Measurements from ENCODE around the gene IGF2BP2. TPM values are rescaled to one million over a fixed set of nuclear protein-coding genes. Genes with fewer than 3 reads are reported as not detected.

Gene IGF2BP2
- total and polyA plus RNA-seq, 2 of the 13 experiments (the other 11 are each of a cell fraction or from before 2014, with no cell fraction given) = 6.5 to 46.0 TPM

- TF ChIP-seq RBM22 (optimal IDR thresholded peaks at IDR 0.05; ENCODE audit: low read length) (peak; percentile 40), ZNF816 (CRISPR knock-in tag; IDR thresholded peaks at IDR 0.05; ENCODE audit: borderline replicate concordance) (no peak), HNF1A (IDR thresholded peaks at IDR 0.05; ENCODE audit: low read depth) (peak; percentile 51; the same call in 1 of the 2 replicates), HNF1A (CRISPR knock-in tag; IDR thresholded peaks at IDR 0.05; ENCODE audit: borderline replicate concordance) (no peak), ZNF629 (CRISPR knock-in tag; conservative IDR thresholded peaks at IDR 0.05) (peak; percentile 32; the same call in 1 of the 2 replicates), ARID5B (CRISPR knock-in tag; IDR thresholded peaks at IDR 0.05) (0 out of 2 replicates have a peak, but pooled peaks have one; percentile 45), ZNF781 (CRISPR knock-in tag; IDR thresholded peaks at IDR 0.05; ENCODE audit: borderline replicate concordance, not compliant biosample characterization) (no peak), HNF4G (IDR thresholded peaks at IDR 0.05; ENCODE audit: borderline replicate concordance, low read depth, low read length) (peak; percentile 71; the same call in 1 of the 2 replicates), HNF4G (CRISPR knock-in tag; IDR thresholded peaks at IDR 0.05; ENCODE audit: borderline replicate concordance, low read depth) (no peak), RXRB (CRISPR knock-in tag; IDR thresholded peaks at IDR 0.05; ENCODE audit: borderline replicate concordance) (0 out of 2 replicates have a peak, but pooled peaks have one; percentile 12), POLR2AphosphoS2 (IDR thresholded peaks at IDR 0.05; ENCODE audit: low read depth, low read length) (0 out of 2 replicates have a peak, but pooled peaks have one; percentile 49), ZNF253 (CRISPR knock-in tag; IDR thresholded peaks at IDR 0.05; ENCODE audit: borderline replicate concordance) (no peak), ARID3A (IDR thresholded peaks at IDR 0.05; ENCODE audit: low read depth, low read length) (peak; percentile 26; the same call in 1 of the 2 replicates)
Observed at GRCh38 chr3:185713015-185713414, 111.8 kb downstream of the IGF2BP2 start (continued).
